GM04503 (cell line): ENCODE measurements around the gene ARL6.

Experiments used
- DNase-seq: peaks from one replicate; pipeline ENCODE4 v3.0.0-alpha.2; 2012; ENCODE audit warnings: low read depth

ARL6 gene

DNA sequence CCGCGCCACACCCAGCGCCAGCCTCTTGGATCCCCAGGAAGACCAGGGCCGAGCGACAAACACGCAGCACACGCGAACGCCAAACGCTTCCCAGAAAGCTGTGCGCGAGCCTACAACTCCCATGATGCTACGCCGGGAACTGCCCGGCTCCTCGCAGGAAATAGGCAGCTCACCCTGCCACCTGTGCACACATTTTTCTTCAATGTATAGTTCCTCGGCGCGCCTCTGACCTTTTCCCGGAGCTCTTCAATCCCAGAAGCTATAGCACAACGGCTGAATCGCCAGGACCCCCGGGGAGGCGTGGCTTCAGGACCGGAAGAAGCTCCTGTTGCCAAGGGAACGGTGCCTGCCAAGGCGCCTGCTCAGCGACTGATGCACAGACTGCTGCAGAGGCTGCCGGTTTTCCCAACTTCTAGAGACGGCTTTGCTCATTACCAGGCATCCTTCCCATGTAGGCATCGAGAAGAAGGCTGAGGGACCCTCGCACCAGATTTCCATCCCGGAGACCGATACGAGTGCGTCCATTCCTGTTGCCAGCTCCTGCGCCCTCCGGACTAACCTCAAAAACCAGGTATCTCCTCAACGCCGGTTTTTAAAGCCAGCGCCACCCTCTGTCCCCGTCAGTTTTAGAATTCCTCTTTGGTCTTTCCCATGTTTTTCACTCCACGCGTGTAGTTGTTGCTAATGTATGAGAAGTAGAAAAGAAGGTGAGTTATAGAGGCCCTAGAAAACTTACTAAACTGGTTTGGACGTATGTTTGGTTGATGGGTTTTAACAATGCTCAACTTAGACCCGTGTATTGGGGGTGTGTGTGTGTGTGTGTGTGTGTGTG is at the start of gene ARL6:
Gene ARL6, plus strand, starts transcription at position 352 of the 832 bp plus-strand sequence. CDS start 3,350 bp downstream, outside the sequence.
- peak; percentile 53 for DNase-seq

GRCh38 chr3:97719156-97719821 is 45.3 kb upstream of the ARL6 start:
- peak; percentile 2 for DNase-seq

GRCh38 chr3:97720417-97720816 is 44.1 kb upstream of the ARL6 start:
- no peak for DNase-seq

DNA sequence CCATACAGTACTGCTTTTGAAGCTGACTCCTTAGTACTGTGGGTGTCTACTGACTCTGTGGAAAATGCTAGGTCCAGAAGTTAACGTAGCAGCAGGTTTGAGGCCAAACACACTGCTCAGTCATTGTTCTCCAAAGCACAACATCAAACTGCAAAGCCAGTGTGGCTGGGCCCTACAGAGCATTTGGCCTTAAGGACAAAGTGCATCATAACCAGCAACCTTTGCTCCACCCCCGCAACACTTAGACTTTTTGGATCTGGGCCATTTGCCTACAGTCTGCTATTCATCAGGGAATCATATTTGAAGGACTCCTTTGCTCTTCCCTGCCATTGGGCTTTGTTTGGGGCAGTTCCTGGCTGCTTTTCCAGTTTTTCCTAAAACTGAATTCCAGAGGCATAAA is 43.1 kb upstream of the ARL6 start:
- no peak for DNase-seq

GRCh38 chr3:97736928-97737327 is 27.6 kb upstream of the ARL6 start:
- no peak for DNase-seq

DNA sequence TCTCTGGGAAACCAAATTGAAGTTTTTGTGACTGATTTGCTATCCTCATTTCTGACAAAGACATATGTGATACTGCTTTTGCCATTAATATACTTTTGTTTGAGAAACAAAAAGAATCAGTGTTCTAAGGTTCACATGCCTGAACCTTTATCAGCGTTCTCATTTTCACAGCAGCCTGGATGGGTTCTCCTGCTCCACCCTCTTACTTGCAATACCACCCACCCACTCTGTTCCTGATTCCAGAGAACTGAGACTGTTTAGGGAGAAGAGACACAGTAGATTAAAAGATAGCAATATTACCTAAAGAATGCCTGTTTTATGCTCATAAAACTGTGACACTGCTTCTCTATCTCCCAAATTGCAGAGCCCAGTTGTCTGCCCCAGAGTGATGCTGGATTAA is 25.8 kb upstream of the ARL6 start:
- no peak for DNase-seq

- DNase-seq, result no peak
Observed at GRCh38 chr3:97742036-97742435, 22.5 kb upstream of the ARL6 start.

- DNase-seq, result no peak
Observed at GRCh38 chr3:97744289-97744688, 20.3 kb upstream of the ARL6 start.

DNA sequence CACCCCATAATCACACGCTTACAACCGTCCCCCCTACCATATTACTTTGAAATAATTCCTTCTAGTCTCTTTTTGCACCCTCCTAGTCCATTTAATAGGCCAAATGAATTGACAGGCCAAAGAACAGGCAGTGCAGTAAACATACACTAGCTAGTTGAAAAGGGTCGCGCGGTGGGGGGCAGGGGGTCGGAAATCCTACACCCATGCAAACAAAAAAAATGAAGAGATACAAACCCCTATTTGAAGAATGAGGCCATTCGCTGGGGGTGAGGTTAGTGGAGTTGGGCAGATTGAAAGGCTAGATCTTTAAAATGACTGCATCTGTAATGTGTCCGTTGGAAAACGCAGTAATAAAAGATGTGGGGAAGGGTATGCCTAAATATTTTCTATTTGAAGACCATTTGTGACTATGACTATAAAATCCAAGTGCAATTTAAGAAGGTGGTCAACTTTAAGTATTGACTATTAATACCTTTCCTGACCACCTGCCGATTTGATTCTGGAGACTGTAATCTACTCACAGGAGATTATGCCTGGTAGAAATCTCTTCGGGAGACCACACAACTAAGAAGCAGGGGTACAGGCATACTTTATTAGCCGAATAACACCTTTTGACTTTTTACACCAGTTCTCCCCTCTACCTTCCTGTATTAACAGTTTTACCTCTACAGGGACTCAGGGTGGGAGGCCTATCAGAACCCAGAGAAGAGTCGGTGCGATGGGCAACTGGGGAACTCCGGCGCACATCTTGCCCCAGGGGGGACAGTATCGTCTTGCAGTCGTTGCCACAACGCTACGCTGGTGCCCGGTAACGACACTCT is 762 bp upstream of the ARL6 start:
- no peak for DNase-seq

GRCh38 chr3:97765336-97765735 is 778 bp downstream of the ARL6 start:
- no peak for DNase-seq

DNA sequence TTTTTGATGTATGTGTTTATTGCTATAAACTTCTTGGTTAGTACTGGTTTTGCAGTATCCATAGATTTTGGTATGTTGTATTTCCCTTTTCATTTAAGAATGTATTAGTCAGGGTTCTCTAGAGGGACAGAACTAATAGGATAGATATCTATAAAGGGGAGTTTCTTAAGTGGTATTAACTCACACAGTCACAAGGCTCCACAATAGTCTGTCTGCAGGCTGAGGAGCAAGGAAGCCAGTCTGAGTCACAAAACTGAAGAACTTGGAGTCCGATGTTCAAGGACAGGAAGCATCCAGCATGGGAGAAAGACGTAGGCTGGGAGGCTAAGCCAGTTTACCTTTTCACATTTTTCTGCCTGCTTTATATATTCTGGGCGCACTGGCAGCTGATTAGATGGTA is 8.4 kb downstream of the ARL6 start:
- DNase-seq, result no peak

GRCh38 chr3:97778152-97778551 is 13.6 kb downstream of the ARL6 start:
- no peak for DNase-seq

GRCh38 chr3:97793420-97794019 is 29.0 kb downstream of the ARL6 start:
- DNase-seq, result no peak

DNA sequence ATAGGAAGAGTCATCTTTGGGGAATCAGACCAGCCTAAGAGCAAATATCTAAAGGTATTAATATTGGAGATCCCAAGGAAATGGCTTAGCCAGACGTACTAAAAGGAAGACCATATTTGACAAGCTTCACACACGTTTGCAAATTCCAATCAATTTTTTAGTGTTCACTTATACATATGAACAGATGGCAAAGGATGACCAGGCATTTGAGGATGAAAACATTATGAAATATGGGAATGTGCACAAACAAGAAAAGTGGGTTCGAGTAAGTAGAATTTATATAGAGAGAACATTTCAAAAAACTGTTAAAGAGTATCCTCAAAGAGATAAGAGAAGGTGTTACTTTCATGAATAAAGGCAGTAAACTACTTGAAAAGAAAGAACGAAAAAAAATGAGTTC is 31.4 kb downstream of the ARL6 start:
- DNase-seq, result no peak

- DNase-seq, result no peak
Observed at GRCh38 chr3:97804471-97804870, 39.9 kb downstream of the ARL6 start.

DNA sequence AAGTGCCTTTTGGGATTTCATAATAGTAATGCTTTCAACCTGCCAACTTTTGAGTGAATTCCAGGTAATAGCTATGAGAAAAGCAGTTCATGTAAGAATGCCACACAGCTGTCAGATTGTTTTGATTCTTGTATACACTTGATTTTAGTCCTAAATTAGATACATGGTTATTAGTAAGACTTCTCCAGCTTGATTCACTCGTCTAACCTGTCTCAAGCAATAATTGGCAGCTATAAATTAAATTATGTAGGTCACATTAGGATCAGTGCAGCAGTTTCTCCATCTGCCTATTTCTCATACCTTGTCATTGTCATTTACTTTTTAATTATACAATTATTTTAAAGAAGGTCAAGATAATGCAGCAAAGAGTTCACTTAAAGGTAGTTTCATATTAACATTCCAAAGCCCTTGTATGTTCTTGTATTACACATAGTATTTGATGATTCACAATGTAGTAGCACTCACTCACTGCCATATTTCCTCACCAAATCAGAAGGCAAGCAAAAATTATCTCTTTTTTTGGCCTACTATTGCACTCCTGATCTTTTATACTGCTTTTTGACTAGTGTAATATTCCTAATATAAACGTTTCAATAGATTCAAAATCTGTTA is 46.3 kb downstream of the ARL6 start:
- no peak for DNase-seq

DNA sequence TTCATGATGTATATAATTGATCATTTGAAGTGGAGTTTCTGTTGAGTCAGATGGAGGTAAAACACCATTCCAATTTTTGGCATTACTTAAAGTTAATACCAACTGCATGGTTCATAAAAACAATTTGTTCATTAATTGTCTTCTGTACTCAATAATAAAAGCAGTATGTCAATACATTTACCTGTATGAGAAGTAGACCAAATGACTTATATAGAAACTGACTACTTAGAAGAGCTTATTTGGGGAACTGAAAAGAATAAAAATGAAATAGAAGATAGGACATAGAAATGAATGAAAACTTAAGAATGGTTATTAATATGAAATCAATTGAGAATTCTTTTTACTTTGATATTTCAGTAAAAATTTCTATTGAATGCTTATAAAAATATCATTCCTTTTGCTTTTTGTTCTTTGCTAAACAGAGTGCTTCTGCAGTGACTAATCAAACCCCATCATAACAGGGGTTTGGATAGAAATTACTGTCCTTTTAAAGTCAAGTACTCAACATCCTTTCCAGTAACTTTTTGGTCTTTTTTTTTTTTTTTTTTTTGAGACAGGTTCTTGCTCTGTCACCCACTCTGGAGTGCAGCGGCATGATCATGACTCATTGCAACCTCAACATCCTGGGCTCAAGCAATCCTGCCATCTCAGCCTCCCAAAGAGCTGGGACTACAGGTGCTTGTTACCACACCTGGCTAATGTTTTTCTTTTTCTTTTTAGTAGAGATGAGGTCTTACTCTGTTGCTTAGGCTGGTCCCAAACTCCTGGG is 50.8 kb downstream of the ARL6 start:
- no peak for DNase-seq

- DNase-seq, result no peak
Observed at GRCh38 chr3:97816811-97817210, 52.3 kb downstream of the ARL6 start.

DNA sequence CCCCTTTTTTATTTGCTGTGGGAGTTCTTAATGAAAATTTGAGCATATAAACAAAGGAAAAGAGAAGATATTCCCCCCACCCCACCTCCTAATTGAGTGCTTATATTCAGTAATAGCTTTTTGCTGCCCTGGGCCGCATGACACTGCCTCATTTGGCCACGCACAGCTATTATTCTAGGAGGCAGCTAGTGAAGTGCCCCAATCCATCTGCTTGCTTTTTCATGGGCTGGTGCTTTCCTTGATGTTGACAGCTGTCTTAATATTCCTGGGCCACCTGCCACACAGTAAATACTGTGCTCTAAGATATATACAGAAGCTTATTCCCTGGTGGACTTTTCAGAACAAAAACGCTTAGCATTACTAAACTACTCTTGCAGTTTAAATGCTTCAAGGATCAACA is 53.4 kb downstream of the ARL6 start:
- no peak for DNase-seq

- no peak for DNase-seq
Observed at GRCh38 chr3:97820780-97821179, 56.2 kb downstream of the ARL6 start.

DNA sequence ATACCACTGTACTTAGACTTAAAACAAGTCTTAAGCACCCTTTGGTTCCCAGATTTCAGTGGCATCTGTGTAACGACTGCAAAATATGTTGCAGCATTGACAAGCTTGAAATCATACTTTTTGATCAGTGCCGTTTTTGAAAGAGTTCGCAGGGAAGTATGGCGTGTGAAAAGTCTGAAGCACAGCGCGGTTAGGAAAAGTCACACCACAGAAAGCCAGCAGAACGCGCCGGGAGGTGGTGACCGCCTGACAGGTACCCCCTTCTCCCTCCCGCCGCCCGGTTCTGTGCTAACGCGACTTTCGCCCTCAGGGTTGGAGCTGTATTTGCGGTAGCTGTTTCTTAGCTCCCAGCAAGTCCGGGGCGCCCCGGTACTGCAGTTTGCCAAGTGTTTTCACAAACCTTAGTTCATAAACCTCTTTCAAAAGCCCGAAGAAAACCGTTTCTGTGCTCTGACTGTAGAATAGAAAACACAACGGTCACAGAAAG is 56.8 kb downstream of the ARL6 start:
- no peak for DNase-seq
